Mesodermal cell (in vitro differentiated cells): ENCODE data around the gene SLC38A11.
"Not testable (repeated sequence)": the region's sequence is repeated elsewhere in the genome, so short reads cannot be mapped to it uniquely, and the experiment has no call there.

Experiments used
- H3K27ac ChIP-seq: 2 replicates; pipeline ENCODE4 v1.7.0; 2013; ENCODE audit warnings: mild to moderate bottlenecking, low read depth, low read length, moderate library complexity; ENCODE audit not compliant: severe bottlenecking
- H3K36me3 ChIP-seq: 2 replicates; pipeline ENCODE4 v1.7.1; 2013; ENCODE audit warnings: mild to moderate bottlenecking, low read length, moderate library complexity; ENCODE audit not compliant: control insufficient read depth, insufficient read depth
- H3K4me1 ChIP-seq: one replicate; pipeline ENCODE4 v1.7.1; 2013; ENCODE audit warnings: mild to moderate bottlenecking, low read length; ENCODE audit not compliant: insufficient read depth, control insufficient read depth, poor library complexity, severe bottlenecking
- H3K4me3 ChIP-seq: 2 replicates; pipeline ENCODE4 v1.7.0; 2013; ENCODE audit warnings: low read length, control low read depth, mild to moderate bottlenecking; ENCODE audit not compliant: insufficient read depth, poor library complexity, severe bottlenecking; ENCODE audit errors: extremely low read depth
- H3K9me3 ChIP-seq: 2 replicates; pipeline ENCODE4 v1.7.1; 2013; ENCODE audit warnings: mild to moderate bottlenecking, low read length, moderate library complexity; ENCODE audit not compliant: control insufficient read depth
- WGBS, 2 experiments: methylation state at CpG; one replicate each; pipeline ENCODE4 v1.1.5; 2013; ENCODE audit warnings: missing lambda C conversion rate in 2 of 2; ENCODE audit not compliant: insufficient coverage in 2 of 2; 5-methylcytosine and 5-hydroxymethylcytosine counted together

Gene SLC38A11

GRCh38 chr2:164859906-164860693, 95.2 kb downstream of the SLC38A11 start:
- H3K4me3 ChIP-seq, H3K36me3 ChIP-seq, H3K4me1 ChIP-seq, H3K9me3 ChIP-seq, H3K27ac ChIP-seq: not testable (repeated sequence)
- WGBS, 2 experiments = 100% methylated on average over 1 of the region's 4 CpGs; no CpG with 5 or more reads in 1 of the 2 experiments

- 71 to 91% methylated on average over 1 of the region's 2 CpGs for WGBS, 2 experiments
- H3K27ac ChIP-seq = no peak overlapping the region
- H3K4me3 ChIP-seq = no peak overlapping the region
Observed at GRCh38 chr2:164859251-164859818, 96.0 kb downstream of the SLC38A11 start.

GRCh38 chr2:164852086-164852485, 103.2 kb downstream of the SLC38A11 start:
- Histone ChIP-seq H3K4me1 (no peaks in the 10 kb centered on the region), H3K9me3 (no peaks in the 10 kb centered on the region), H3K27ac (no peak overlapping the region), H3K4me3 (no peak overlapping the region), H3K36me3 (no peaks in the 10 kb centered on the region)
- WGBS, 2 experiments = 83 to 86% methylated on average over 1 to 3 of the region's 4 CpGs

More at GRCh38 chr2:164859251-164859818, 96.0 kb downstream of the SLC38A11 start:
- Histone ChIP-seq H3K36me3 (no peaks in the 10 kb centered on the region), H3K4me1 (no peaks in the 10 kb centered on the region), H3K9me3 (no peaks in the 10 kb centered on the region)

- Histone ChIP-seq H3K9me3 (no peaks in the 10 kb centered on the region), H3K4me3 (no peak overlapping the region), H3K4me1 (no peaks in the 10 kb centered on the region), H3K36me3 (no peaks in the 10 kb centered on the region), H3K27ac (no peak overlapping the region)
- 80 to 100% methylated on average over 1 of the region's 4 CpGs for WGBS, 2 experiments
Observed at GRCh38 chr2:164850235-164850634, 105.1 kb downstream of the SLC38A11 start.

GRCh38 chr2:164849506-164849905, 105.8 kb downstream of the SLC38A11 start:
- Histone ChIP-seq H3K4me3 (no peak overlapping the region), H3K9me3 (no peaks in the 10 kb centered on the region), H3K4me1 (no peaks in the 10 kb centered on the region), H3K27ac (no peak overlapping the region), H3K36me3 (no peaks in the 10 kb centered on the region)
- WGBS, 2 experiments = no CpG with 5 or more reads among the region's 1 CpG

- Histone ChIP-seq H3K9me3 (no peaks in the 10 kb centered on the region), H3K36me3 (no peaks in the 10 kb centered on the region), H3K27ac (no peak overlapping the region), H3K4me1 (no peaks in the 10 kb centered on the region), H3K4me3 (no peak overlapping the region)
- WGBS, 2 experiments = no CpG with 5 or more reads among the region's 2 CpGs
Observed at GRCh38 chr2:164847981-164848741, 107.2 kb downstream of the SLC38A11 start.

GRCh38 chr2:164847291-164847690, 108.0 kb downstream of the SLC38A11 start:
- H3K27ac ChIP-seq = no peak overlapping the region

GRCh38 chr2:164846276-164846675, 109.0 kb downstream of the SLC38A11 start:
- Histone ChIP-seq H3K9me3 (no peaks in the 10 kb centered on the region), H3K4me3 (no peak overlapping the region), H3K36me3 (no peaks in the 10 kb centered on the region), H3K27ac (no peak overlapping the region), H3K4me1 (no peaks in the 10 kb centered on the region)
- WGBS, 2 experiments = no CpG with 5 or more reads among the region's 2 CpGs

More at GRCh38 chr2:164847291-164847690, 108.0 kb downstream of the SLC38A11 start:
- no peak overlapping the region for H3K4me3 ChIP-seq
- no CpG with 5 or more reads among the region's 4 CpGs for whole genome bisulfite sequencing, 2 experiments
- H3K36me3 ChIP-seq = no peaks in the 10 kb centered on the region
- no peaks in the 10 kb centered on the region for H3K9me3 ChIP-seq
- H3K4me1 ChIP-seq = no peaks in the 10 kb centered on the region
